CD8-positive, alpha-beta memory T cell (primary cell): ENCODE data around the gene GATA1. TPM values are rescaled to one million over a fixed set of nuclear protein-coding genes. Genes with fewer than 3 reads are reported as not detected.

Experiments
- CTCF ChIA-PET: fragments of 350-600 bp; sonication (Branson Sonifier 250); formaldehyde crosslinking; loops from one replicate; lab custom pipeline; 2021; ENCODE audit warnings: antibody characterized with exemption; lab: Charles Lee
- POLR2A ChIA-PET: fragments of 350-600 bp; sonication (Branson Sonifier 250); formaldehyde crosslinking; loops from one replicate; lab custom pipeline; 2021; ENCODE audit warnings: antibody characterized with exemption; lab: Charles Lee
- DNase-seq, 5 donors: peaks; one replicate each; pipeline versions ENCODE4 v3.0.0 to v3.0.0-alpha.2; 2020 to 2022; ENCODE audit warnings: mixed read lengths in 1 of 5
- H3K27ac ChIP-seq: one replicate; pipeline ENCODE4 v1.7.0; 2013; ENCODE audit warnings: low read depth, mild to moderate bottlenecking, low read length, moderate library complexity
- H3K27me3 ChIP-seq: 2 replicates; pipeline ENCODE4 v1.7.0; 2013; ENCODE audit warnings: low read length, mild to moderate bottlenecking; ENCODE audit not compliant: insufficient read depth, poor library complexity, severe bottlenecking
- H3K36me3 ChIP-seq: 2 replicates; pipeline ENCODE4 v1.7.0; 2013; ENCODE audit warnings: mild to moderate bottlenecking, low read length, moderate library complexity; ENCODE audit not compliant: insufficient read depth
- H3K4me1 ChIP-seq: 2 replicates; pipeline ENCODE4 v1.7.0; 2013; ENCODE audit warnings: mild to moderate bottlenecking, low read length, moderate library complexity; ENCODE audit not compliant: insufficient read depth
- H3K4me3 ChIP-seq: 2 replicates; pipeline ENCODE4 v1.7.0; 2013; ENCODE audit warnings: mild to moderate bottlenecking, low read length
- H3K9me3 ChIP-seq: 2 replicates; pipeline ENCODE4 v1.7.0; 2013; ENCODE audit warnings: mild to moderate bottlenecking, low read length
- H3K27ac Mint-ChIP-seq, 8 donors: one replicate each; pipeline ENCODE4 v1.8.0; 2020 to 2021; ENCODE audit warnings: mixed read lengths in 8 of 8, mild to moderate bottlenecking in 6 of 8, inconsistent platforms in 3 of 8, moderate library complexity in 3 of 8
- H3K27me3 Mint-ChIP-seq, 2 donors: one replicate each; pipeline ENCODE4 v1.8.0; 2020 to 2021; ENCODE audit warnings: mixed read lengths in 2 of 2, mild to moderate bottlenecking in 1 of 2, moderate library complexity in 1 of 2
- H3K36me3 Mint-ChIP-seq, 3 donors: one replicate each; pipeline ENCODE4 v1.8.0; 2020 to 2021; ENCODE audit warnings: mixed read lengths in 3 of 3, inconsistent platforms in 1 of 3, mild to moderate bottlenecking in 1 of 3
- H3K4me1 Mint-ChIP-seq, 3 donors: one replicate each; pipeline ENCODE4 v1.8.0; 2020 to 2021; ENCODE audit warnings: mixed read lengths in 3 of 3, inconsistent platforms in 1 of 3, mild to moderate bottlenecking in 1 of 3
- H3K4me3 Mint-ChIP-seq, 7 donors: one replicate each; pipeline ENCODE4 v1.8.0; 2020 to 2021; ENCODE audit warnings: mixed read lengths in 7 of 7, mild to moderate bottlenecking in 6 of 7, moderate library complexity in 4 of 7, inconsistent platforms in 2 of 7
- H3K9me3 Mint-ChIP-seq, 5 donors: one replicate each; pipeline ENCODE4 v1.8.0; 2020 to 2022; ENCODE audit warnings: mixed read lengths in 5 of 5, mild to moderate bottlenecking in 3 of 5, moderate library complexity in 2 of 5, inconsistent platforms in 1 of 5
- polyA plus RNA-seq: library from polyadenylated mRNA; unstranded; fragments of 300-500 nt; fragmentation: Illumina TruSeq; gene quantifications from one replicate; pipeline ENCODE4 v1.2.3, GENCODE V29; 2021
- total RNA-seq, 2 experiments: library from RNA; stranded (reverse); gene quantifications; one replicate each; pipeline ENCODE4 v1.2.3, GENCODE V29; 2021

The GATA1 gene
- total and polyA plus RNA-seq, 3 experiments from 2014 or later, result not detected

- Mint-ChIP-seq H3K4me1 (peaks cover 5 to 15% (median 10%) of the 10 kb centered on the region in 3 donors), H3K36me3 (peaks cover 2 to 4% (median 3%) of the 10 kb centered on the region in 3 donors), H3K9me3 (no peaks in the 10 kb centered on the region), H3K27me3 (peaks cover 38 to 40% of the 10 kb centered on the region in 2 donors), H3K4me3 (no peak overlapping the region), H3K27ac (no peak overlapping the region)
- ChIA-PET POLR2A (no interaction called here), CTCF (no interaction called here)
- no peak for DNase-seq
- H3K9me3 ChIP-seq, result no peaks in the 10 kb centered on the region
- no peak overlapping the region for H3K27ac ChIP-seq
- peaks cover under 1% of the 10 kb centered on the region for H3K4me1 ChIP-seq
- H3K36me3 ChIP-seq, result no peaks in the 10 kb centered on the region
- H3K27me3 ChIP-seq, result no peaks in the 10 kb centered on the region
- H3K4me3 ChIP-seq, result no peak overlapping the region
Observed at GRCh38 chrX:48829016-48829735, 42.8 kb downstream of the GATA1 start.

GRCh38 chrX:48831136-48831908, 44.9 kb downstream of the GATA1 start:
- Mint-ChIP-seq H3K9me3 (no peaks in the 10 kb centered on the region), H3K36me3 (no peaks in the 10 kb centered on the region), H3K4me3 (no peak overlapping the region), H3K27ac (no peak overlapping the region), H3K4me1 (peaks cover 15 to 25% (median 17%) of the 10 kb centered on the region in 3 donors), H3K27me3 (peaks cover 36 to 47% of the 10 kb centered on the region in 2 donors)
- no peaks in the 10 kb centered on the region for H3K27me3 ChIP-seq
- no peak for DNase-seq
- no peaks in the 10 kb centered on the region for H3K36me3 ChIP-seq
- ChIA-PET CTCF (no interaction called here), POLR2A (no interaction called here)
- H3K4me3 ChIP-seq, result no peak overlapping the region
- H3K27ac ChIP-seq, result no peak overlapping the region
- no peaks in the 10 kb centered on the region for H3K9me3 ChIP-seq
- H3K4me1 ChIP-seq, result peaks cover 6% of the 10 kb centered on the region

- H3K36me3 ChIP-seq, result no peaks in the 10 kb centered on the region
- no peaks in the 10 kb centered on the region for H3K9me3 Mint-ChIP-seq
- no peaks in the 10 kb centered on the region for H3K27me3 ChIP-seq
- POLR2A ChIA-PET, result no interaction called here
- no peak for DNase-seq
- peaks cover 6% of the 10 kb centered on the region for H3K4me1 ChIP-seq
- no peaks in the 10 kb centered on the region for H3K36me3 Mint-ChIP-seq
- peaks cover 36 to 50% of the 10 kb centered on the region in 2 donors for H3K27me3 Mint-ChIP-seq
- H3K4me3 ChIP-seq, result no peak overlapping the region
- no peak overlapping the region for H3K27ac ChIP-seq
- CTCF ChIA-PET, result no interaction called here
- no peak overlapping the region for H3K4me3 Mint-ChIP-seq
- H3K27ac Mint-ChIP-seq, result no peak overlapping the region
- peaks cover 18 to 27% (median 18%) of the 10 kb centered on the region in 3 donors for H3K4me1 Mint-ChIP-seq
- H3K9me3 ChIP-seq, result no peaks in the 10 kb centered on the region
Observed at GRCh38 chrX:48831909-48832291, 45.5 kb downstream of the GATA1 start.

GRCh38 chrX:48833542-48834138, 47.2 kb downstream of the GATA1 start:
- Histone ChIP-seq H3K36me3 (no peaks in the 10 kb centered on the region), H3K4me1 (peaks cover 6% of the 10 kb centered on the region), H3K9me3 (no peaks in the 10 kb centered on the region), H3K4me3 (no peak overlapping the region), H3K27me3 (no peaks in the 10 kb centered on the region), H3K27ac (no peak overlapping the region)
- POLR2A ChIA-PET, result no interaction called here
- DNase-seq, result no peak
- no peaks in the 10 kb centered on the region for H3K9me3 Mint-ChIP-seq
- peaks cover 14 to 21% (median 18%) of the 10 kb centered on the region in 3 donors for H3K4me1 Mint-ChIP-seq
- no peak overlapping the region for H3K27ac Mint-ChIP-seq
- peak overlapping the region in 3 of 7 donors; percentile 76 to 86 (median 83) for H3K4me3 Mint-ChIP-seq
- CTCF ChIA-PET, result no interaction called here
- no peaks in the 10 kb centered on the region for H3K36me3 Mint-ChIP-seq
- peaks cover 28 to 36% of the 10 kb centered on the region in 2 donors for H3K27me3 Mint-ChIP-seq

GRCh38 chrX:48834383-48834709, 48.0 kb downstream of the GATA1 start:
- H3K36me3 Mint-ChIP-seq, result no peaks in the 10 kb centered on the region
- H3K4me1 Mint-ChIP-seq, result peaks cover 14 to 21% (median 18%) of the 10 kb centered on the region in 3 donors

GRCh38 chrX:48835524-48836329, 49.3 kb downstream of the GATA1 start, which contains the start of gene PCSK1N:
Gene PCSK1N (minus strand): TSS chrX:48835610. CDS start chrX:48835532, 78 bp downstream.
- H3K4me1 ChIP-seq, result peaks cover 6% of the 10 kb centered on the region
- Mint-ChIP-seq H3K4me3 (peak within 1 kb of the TSS; percentile 76 to 92 (median 86)), H3K27ac (peak within 1 kb of the TSS in 6 of 8 donors; percentile 33 to 84 (median 72)), H3K36me3 (no peaks in the 10 kb centered on the region), H3K27me3 (peaks cover 25 to 29% of the 10 kb centered on the region in 2 donors), H3K9me3 (no peaks in the 10 kb centered on the region), H3K4me1 (peaks cover 14 to 21% (median 18%) of the 10 kb centered on the region in 3 donors)
- ChIA-PET CTCF (no interaction called here), POLR2A (no interaction called here)
- H3K27ac ChIP-seq, result no peak within 1 kb of the TSS
- H3K4me3 ChIP-seq, result peak within 1 kb of the TSS; percentile 45
- H3K36me3 ChIP-seq, result no peaks in the 10 kb centered on the region
- peak in 4 of 5 donors; percentile 26 to 68 (median 50) for DNase-seq
- H3K9me3 ChIP-seq, result no peaks in the 10 kb centered on the region
- H3K27me3 ChIP-seq, result no peaks in the 10 kb centered on the region

More at GRCh38 chrX:48834383-48834709, 48.0 kb downstream of the GATA1 start:
- Mint-ChIP-seq H3K9me3 (no peaks in the 10 kb centered on the region), H3K27me3 (peaks cover 30 to 35% of the 10 kb centered on the region in 2 donors), H3K27ac (peak overlapping the region in 2 of 8 donors; percentile 51 to 75), H3K4me3 (peak overlapping the region; percentile 76 to 92 (median 86))
- ChIA-PET POLR2A (no interaction called here), CTCF (interaction anchor here (1.0 kb wide), 1 partner anchor 186 kb away, joined by 3 read pairs; no protein-coding TSS in a partner anchor)
- Histone ChIP-seq H3K27me3 (no peaks in the 10 kb centered on the region), H3K4me1 (peaks cover 6% of the 10 kb centered on the region), H3K27ac (no peak overlapping the region), H3K9me3 (no peaks in the 10 kb centered on the region), H3K36me3 (no peaks in the 10 kb centered on the region), H3K4me3 (peak overlapping the region; percentile 45)
- no peak for DNase-seq

- ChIA-PET CTCF (no interaction called here), POLR2A (no interaction called here)
- peaks cover 11 to 17% of the 10 kb centered on the region in 2 donors for H3K27me3 Mint-ChIP-seq
- H3K4me3 Mint-ChIP-seq, result no peak overlapping the region
- Histone ChIP-seq H3K9me3 (no peaks in the 10 kb centered on the region), H3K36me3 (no peaks in the 10 kb centered on the region), H3K27me3 (no peaks in the 10 kb centered on the region), H3K27ac (no peak overlapping the region), H3K4me1 (peaks cover under 1% of the 10 kb centered on the region), H3K4me3 (no peak overlapping the region)
- H3K27ac Mint-ChIP-seq, result no peak overlapping the region
- H3K4me1 Mint-ChIP-seq, result peaks cover 4 to 8% (median 7%) of the 10 kb centered on the region in 3 donors
- H3K36me3 Mint-ChIP-seq, result no peaks in the 10 kb centered on the region
- H3K9me3 Mint-ChIP-seq, result no peaks in the 10 kb centered on the region
- no peak for DNase-seq
Observed at GRCh38 chrX:48839686-48840085, 53.3 kb downstream of the GATA1 start.
